CD4-positive, alpha-beta T cell treated with Interleukin-6 at 100 ng/mL for 8 hours (primary cell): ENCODE results near the gene HOXB4.
"Not testable (repeated sequence)": the region's sequence is repeated elsewhere in the genome, so short reads cannot be mapped to it uniquely, and the experiment has no call there.

ENCODE experiments used
- DNase-seq: peaks from one replicate; pipeline ENCODE4 v3.0.0-alpha.2; 2020; ENCODE audit warnings: mixed read lengths, low spot score

Gene HOXB4

GRCh38 chr17:48546924-48547807, 31.0 kb downstream of the HOXB4 start:
- DNase-seq, result no peak

- DNase-seq, result no peak
Observed at GRCh38 chr17:48546137-48546923, 31.8 kb downstream of the HOXB4 start.

- no peak for DNase-seq
Observed at GRCh38 chr17:48545539-48545938, 32.6 kb downstream of the HOXB4 start.

GRCh38 chr17:48545022-48545375, 33.2 kb downstream of the HOXB4 start, which contains the start of gene HOXB2:
TSS of gene HOXB2 (minus strand) at chr17:48545109. CDS start at chr17:48544911, 198 bp downstream.
- DNase-seq, result no peak

- peak; percentile 42 for DNase-seq
Observed at GRCh38 chr17:48544349-48545021, 33.7 kb downstream of the HOXB4 start.

- DNase-seq, result no peak
Observed at GRCh38 chr17:48543854-48544348, 34.2 kb downstream of the HOXB4 start.

- peak; percentile 63 for DNase-seq
Observed at GRCh38 chr17:48543107-48543853, 34.9 kb downstream of the HOXB4 start.

- DNase-seq, result no peak
Observed at GRCh38 chr17:48542698-48543106, 35.4 kb downstream of the HOXB4 start.

GRCh38 chr17:48542114-48542656, 36.0 kb downstream of the HOXB4 start:
- DNase-seq, result no peak

- DNase-seq, result peak; percentile 50
Observed at GRCh38 chr17:48541577-48542113, 36.5 kb downstream of the HOXB4 start.

GRCh38 chr17:48541036-48541576, 37.0 kb downstream of the HOXB4 start:
- DNase-seq, result no peak

- no peak for DNase-seq
Observed at GRCh38 chr17:48540213-48540612, 37.9 kb downstream of the HOXB4 start.

- DNase-seq, result no peak
Observed at GRCh38 chr17:48539177-48539576, 39.0 kb downstream of the HOXB4 start.

- DNase-seq, result no peak
Observed at GRCh38 chr17:48537316-48537715, 40.8 kb downstream of the HOXB4 start.

- not testable (repeated sequence) for DNase-seq
Observed at GRCh38 chr17:48535793-48536559, 42.2 kb downstream of the HOXB4 start.

- no peak for DNase-seq
Observed at GRCh38 chr17:48532261-48532660, 45.9 kb downstream of the HOXB4 start.

GRCh38 chr17:48530887-48531272, 47.3 kb downstream of the HOXB4 start, which contains the start of gene HOXB1:
TSS of gene HOXB1 (minus strand) at chr17:48531011. CDS start at chr17:48530904, 107 bp downstream.
- DNase-seq, result no peak

- no peak for DNase-seq
Observed at GRCh38 chr17:48530208-48530886, 47.8 kb downstream of the HOXB4 start.

- no peak for DNase-seq
Observed at GRCh38 chr17:48529683-48530009, 48.5 kb downstream of the HOXB4 start.
